DMS 273 (cell line): ENCODE data around the gene ERF.
A peak's percentile ranks its signal among the peaks of the same experiment; 100 is the strongest.

Experiments used
- DNase-seq: peaks from one replicate; lab custom pipeline; 2025; ENCODE audit not compliant: unreplicated experiment; lab: John Stamatoyannopoulos, UW

The ERF gene

GRCh38 chr19:42254089-42254849, 659 bp downstream of the ERF start:
- DNase-seq: peak; percentile 89

DNA sequence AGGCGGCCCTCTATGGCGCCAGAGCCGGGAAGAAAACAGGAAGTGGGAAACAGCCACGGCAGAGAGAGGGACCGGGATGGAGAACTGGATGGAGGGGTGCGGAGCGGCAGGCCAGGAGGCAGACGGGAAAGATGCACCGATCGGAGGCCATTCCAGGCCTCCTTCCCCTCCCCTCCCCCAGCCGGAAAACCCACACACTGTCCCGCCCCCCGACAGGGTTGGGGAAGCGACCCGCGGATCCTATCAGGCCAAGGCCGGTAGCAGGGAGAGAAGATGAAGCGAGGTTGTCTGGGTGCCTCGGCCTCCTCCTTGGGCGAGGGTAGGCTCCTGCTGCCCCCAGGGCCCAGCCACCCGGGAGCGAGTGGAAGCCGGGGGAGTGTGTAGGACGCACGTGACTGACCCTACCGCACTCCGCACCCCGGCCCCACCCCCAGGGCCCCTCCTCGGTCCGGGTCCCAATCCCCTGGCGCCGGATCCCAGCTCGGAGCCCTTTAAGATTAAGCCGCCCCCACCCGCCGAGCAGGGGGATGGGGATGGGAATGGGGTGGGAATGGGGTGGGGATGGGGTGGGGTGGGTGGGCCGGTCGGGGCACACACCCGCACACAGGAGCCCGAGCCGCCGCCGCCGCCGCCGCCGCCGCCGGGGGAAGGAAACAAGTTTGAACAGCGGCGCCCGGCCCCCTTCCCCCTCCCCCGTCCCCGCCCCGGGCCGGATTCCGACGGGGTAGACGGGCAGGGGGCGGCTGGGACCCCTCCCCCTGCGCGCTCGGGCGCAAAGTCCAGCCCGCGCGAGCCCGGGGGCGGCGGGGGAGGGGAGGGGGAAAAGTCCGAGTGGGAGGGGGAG, 1.5 kb downstream of the ERF start:
- DNase-seq: peak; percentile 84

DNA sequence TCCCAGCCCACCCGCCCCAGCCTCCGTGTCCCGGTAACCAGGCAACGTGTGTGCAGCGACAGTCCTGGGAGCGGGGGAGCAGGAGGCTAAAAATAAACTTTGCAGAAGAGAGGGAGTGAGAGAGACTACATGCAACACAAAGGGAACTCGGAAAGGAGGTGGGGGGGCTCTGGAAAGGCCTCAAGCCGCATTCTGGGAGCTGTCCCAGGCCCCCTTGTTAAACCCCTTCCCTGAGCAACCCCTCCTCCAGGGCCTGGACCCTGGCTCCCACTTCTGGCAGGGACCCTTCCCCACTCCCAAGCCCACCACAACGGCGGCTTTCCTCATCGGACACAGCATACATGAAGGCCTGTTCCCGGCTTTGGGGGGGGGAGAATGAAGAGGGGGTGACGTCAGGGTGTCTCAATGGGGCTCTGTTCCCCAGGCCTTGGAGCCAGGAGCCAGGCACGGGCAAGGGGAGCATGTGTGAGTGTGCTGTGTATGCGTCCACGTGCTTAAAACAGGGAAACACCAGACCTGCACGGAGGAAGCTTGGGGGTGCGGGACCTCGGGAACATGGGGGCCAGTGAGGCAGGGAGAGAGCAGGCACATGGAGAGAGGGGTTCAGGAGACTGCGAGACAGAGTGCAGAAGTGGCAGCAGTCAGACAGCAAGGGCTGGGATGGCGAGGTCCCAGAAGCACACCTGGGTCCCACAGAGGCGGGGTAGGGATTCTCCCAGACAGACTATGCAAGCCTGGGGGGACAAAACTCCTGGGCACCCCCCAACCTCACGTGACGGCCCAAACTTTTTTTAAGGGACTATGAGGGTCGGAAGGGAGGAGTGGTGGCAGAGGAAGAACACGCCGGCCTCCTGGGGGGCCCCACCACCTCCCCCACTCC, 2.3 kb downstream of the ERF start:
- DNase-seq: peak; percentile 64

DNA sequence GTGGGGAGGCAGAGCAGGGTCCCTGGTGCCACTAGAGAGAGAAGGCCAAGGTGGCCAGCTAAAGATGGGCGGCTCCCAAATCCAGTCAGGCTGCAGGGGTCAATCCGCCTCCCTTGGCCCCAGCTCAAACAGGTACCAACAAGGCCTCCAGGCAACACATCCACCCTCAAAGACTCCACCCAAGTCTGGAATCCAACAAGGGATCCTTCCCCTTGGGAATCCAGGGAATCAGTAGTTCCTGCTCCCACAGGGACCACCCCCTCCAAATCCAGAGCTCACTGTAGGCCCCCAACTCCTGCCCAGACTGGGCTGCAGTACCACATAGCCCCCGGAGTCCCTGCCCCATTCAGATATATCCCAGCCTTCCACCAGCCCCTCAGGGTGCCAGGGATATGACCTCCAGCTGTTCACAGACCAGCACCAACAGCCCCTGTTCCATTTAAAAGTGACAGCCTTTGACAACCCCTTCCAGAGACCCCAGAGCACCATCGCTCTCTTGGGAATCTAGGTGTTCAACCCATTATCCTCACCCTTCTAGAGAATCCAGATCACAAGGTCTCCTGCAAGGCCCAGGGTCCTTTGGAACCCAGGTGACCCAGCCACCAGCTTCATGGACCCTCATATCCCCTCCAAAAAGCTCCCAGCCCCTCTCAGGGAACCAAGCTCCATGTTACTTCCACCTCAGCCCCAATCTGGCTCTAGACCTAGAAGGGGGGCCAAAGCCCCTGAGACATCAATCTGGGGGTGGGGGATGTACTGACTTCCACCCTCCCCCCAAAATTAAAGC, 3.2 kb downstream of the ERF start:
- DNase-seq: no peak

DNA sequence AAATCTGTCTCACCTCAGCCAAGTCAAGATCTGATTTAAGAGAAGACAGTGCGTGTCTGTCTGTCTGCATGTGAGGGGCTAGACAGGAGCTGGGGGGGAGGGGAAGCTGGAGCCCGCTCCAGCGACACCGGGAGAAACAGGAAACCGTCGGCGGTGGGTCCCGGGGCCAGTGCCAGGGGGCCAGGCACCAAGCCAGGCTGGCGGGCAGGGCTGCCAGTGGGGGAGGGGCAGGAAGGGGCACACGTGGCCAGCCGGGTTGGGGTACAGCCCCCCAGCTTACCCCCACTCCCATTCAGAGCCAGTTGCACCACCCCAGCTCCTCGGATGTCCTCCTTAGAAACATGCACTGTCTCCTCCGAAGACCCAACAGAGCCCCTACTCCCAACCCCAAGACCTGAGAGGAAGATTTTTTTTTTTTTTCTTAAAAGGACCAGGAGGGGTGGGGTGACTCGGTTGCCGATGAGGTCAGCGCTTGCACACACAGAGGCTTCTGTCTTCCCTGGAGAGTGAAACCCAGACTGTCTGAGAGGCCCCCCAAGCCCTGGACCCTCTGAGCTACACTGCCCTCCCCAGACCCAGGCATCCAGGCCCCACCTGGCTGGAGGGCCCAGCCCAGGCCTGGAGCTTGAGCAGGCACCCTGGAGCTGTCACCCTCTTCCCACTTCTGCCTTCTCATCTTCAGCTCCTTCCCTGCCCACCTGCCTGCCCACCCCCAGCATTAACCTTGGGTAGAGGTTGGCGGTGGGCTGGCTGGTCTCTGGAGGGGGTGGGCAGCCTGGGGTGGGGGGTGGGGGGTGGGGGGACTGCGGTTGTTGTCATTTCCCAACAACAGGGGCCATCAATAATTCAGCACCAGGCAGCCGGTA, 4.0 kb downstream of the ERF start:
- DNase-seq: peak; percentile 59

DNA sequence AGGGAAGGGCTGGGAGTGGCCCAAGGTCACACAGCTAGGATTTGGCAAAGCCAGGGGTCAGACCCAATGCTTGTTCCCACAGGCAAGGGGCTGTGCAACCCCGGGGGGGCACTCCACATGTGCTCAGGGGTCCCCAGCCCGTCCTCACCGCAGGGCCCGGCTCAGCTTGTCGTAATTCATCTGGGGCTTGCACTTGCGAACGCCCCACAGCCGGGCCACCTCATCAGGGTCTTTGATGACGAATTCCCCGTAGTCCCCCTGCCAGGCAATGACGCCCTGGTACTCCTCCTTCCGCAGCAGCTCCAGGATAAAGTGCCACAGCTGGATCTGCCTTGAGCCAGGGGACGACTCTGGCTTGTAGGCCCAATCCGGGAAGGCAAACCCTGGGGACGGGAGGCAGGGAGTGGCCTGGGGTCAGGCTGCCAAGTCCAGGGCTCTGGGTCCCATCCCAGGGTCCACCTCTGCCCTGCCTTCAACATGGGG, 4.7 kb downstream of the ERF start:
- DNase-seq: no peak

DNA sequence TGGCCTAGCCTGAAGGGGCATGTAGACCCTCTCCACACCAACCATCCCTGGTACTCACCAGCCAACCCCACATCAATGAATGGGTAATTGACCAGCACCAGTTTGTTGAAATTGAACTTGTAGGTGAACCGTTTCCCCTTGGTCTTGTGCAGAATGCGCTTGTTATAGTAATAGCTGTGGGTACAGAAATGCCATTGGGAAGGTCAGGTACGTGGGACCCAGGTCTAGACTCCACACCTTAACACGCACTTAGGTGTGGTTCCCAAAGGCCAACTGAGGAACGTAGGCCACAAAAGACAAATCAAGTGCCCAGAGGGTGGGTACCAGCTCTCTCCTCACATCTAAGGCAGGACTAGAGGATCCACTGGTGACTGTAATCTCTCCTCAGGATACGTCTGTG, 5.2 kb downstream of the ERF start:
- DNase-seq: no peak

DNA sequence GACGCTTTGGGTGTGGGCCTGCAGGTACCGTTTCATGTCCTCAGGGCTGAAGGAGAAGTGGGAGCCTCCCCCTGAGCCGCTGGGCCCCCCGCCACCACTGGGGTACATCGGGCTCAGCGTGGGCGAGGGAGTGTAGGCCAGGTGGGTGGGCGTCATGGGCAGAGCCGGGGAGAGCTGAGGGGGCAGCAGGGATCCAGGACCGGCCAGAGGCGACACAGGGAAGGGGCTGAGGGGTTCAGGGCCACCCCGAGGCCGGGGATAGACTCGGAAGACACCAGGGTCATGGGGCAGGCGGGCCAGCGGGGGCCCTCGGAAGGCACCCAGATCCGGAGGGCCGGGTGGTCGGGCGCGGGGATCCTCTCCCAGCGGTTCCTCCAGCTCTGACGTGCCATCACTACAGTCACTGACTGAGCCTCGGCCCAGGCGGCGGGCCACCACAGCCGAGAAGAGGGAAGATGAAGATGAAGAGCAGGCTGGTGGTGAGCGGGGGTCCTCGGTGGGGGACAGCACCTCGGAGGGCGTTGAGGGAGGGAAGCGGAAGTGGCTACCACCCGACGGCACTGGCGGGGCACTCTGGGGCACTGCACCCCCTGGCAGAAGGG, 5.7 kb downstream of the ERF start:
- no peak for DNase-seq

- DNase-seq: no peak
Observed at GRCh38 chr19:42248270-42249148, 6.4 kb downstream of the ERF start.

GRCh38 chr19:42247640-42248199, 7.2 kb downstream of the ERF start:
- no peak for DNase-seq

DNA sequence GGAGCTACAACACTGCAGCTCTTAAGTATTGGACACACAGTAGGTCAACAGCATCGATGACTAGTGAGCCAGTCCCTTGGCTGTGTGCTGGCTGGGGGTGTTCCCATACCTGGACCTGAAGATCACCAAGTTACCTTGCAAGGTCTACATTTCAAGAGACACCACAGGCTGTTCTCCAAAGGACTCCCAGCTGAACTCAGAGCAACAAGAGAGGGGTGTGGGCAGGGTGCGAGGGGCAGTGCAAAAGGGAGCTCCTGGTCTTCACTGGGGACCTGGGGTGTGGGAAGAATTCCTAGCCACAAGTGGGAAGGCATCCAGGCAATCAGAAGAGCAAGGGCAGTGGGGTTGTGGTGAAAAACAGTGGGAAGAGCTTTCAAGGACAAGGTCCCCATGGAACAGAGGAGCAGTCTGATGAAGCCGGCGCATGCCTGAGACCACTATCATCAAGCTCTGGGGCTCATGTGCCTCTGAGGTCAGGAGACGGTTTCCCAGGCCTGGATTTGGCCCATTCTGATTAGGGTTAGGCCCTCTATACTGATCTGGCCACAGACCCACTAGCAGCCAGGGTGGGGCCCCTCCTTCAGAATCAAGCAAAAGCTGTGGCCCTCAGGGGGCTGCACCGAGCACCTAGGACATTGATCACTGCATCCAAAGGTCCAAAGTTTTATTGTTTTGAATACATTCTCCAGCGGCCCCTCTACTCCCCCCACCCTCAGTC, 7.8 kb downstream of the ERF start:
- no peak for DNase-seq

- peak; percentile 94 for DNase-seq
Observed at GRCh38 chr19:42246143-42246921, 8.6 kb downstream of the ERF start.

- no peak for DNase-seq
Observed at GRCh38 chr19:42245231-42245630, 9.7 kb downstream of the ERF start.

DNA sequence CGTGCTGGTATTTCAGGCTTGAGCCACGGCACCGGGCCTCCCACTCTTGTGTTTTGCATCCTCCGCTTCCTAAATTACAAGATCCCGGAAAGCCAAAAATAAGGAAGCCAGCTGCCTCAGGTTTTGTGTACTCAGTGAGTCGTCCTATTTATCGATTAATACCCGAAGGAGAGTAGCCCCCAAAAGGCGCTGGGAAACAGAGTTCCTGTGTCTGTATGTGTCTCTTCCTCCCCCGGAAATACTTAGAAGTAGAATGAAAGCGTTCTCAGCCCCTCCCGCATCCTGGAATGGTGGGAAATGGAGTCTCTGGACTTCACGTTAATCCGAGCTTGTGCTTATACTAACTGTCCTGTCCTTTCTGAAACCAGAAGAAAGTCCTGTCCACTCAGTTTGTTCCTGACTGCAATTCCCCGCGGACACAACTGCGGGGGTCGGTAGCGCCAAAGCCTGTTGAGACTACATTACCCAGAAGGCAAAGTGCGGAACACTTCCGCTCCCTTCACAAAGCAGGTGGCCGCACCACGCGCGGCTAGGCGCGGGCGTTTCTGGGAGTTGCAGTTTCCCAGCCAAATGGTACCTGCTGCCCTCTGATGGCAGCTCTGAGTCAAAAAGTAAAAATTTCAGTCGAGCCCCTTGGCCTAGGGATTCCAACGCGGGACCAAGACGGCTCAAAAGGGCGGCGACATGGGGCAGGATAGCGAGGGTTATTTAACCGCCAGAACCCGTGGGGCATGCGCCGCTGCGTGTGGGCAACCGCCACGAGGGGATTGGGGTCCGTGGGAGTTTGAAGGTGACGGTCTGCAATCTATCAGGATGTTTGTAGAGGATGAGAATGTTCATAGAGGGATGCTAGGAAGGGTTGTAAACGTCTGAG, 10.3 kb downstream of the ERF start:
- DNase-seq: peak; percentile 99
